Karpas-422 (cell line): ENCODE measurements around the gene CARD11. TPM values are rescaled to one million over a fixed set of nuclear protein-coding genes. Genes with fewer than 3 reads are reported as not detected.
A peak's percentile ranks its signal among the peaks of the same experiment; 100 is the strongest.
"Not testable (repeated sequence)": the region's sequence is repeated elsewhere in the genome, so short reads cannot be mapped to it uniquely, and the experiment has no call there.

Experiments used
- DNase-seq: peaks from one replicate; pipeline ENCODE4 v3.0.0-alpha.2; 2015
- H2AFZ ChIP-seq: fragments of 200-600 bp; sonication (generic); 2 replicates; pipeline ENCODE4 v1.6.1; 2014; ENCODE audit warnings: antibody characterized with exemption, low read length, mixed read lengths
- H3K27ac ChIP-seq: fragments of 200-600 bp; sonication (generic); 2 replicates; pipeline ENCODE4 v1.5.1; 2014; ENCODE audit warnings: mild to moderate bottlenecking, low read length, moderate library complexity
- H3K27me3 ChIP-seq: fragments of 200-600 bp; sonication (generic); 2 replicates; pipeline ENCODE4 v1.6.1; 2014; ENCODE audit warnings: low read length, mixed read lengths
- H3K36me3 ChIP-seq: fragments of 200-600 bp; sonication (generic); 2 replicates; pipeline ENCODE4 v1.6.1; 2014; ENCODE audit warnings: low read length, mixed read lengths; ENCODE audit not compliant: insufficient read depth
- H3K4me1 ChIP-seq: fragments of 200-600 bp; sonication (generic); 2 replicates; pipeline ENCODE4 v1.6.1; 2014; ENCODE audit warnings: mild to moderate bottlenecking, low read length, mixed read lengths
- H3K4me2 ChIP-seq: fragments of 200-600 bp; sonication (generic); 2 replicates; pipeline ENCODE4 v1.6.1; 2014; ENCODE audit warnings: low read length, low read depth, mild to moderate bottlenecking; ENCODE audit not compliant: poor library complexity, severe bottlenecking
- H3K4me3 ChIP-seq: fragments of 200-600 bp; sonication (generic); 2 replicates; pipeline ENCODE4 v1.5.1; 2014; ENCODE audit warnings: mild to moderate bottlenecking, antibody characterized with exemption, low read length, mixed read lengths
- H3K79me2 ChIP-seq: fragments of 200-600 bp; sonication (generic); 2 replicates; pipeline ENCODE4 v1.6.1; 2014; ENCODE audit warnings: mild to moderate bottlenecking, low read length, mixed read lengths
- H3K9ac ChIP-seq: fragments of 200-600 bp; sonication (generic); 2 replicates; pipeline ENCODE4 v1.6.0; 2014; ENCODE audit warnings: low read length
- H3K9me2 ChIP-seq: fragments of 200-600 bp; sonication (generic), shearing (Covaris generic); replicated peaks from 2 replicates; pipeline ENCODE4 v1.6.0; 2014; ENCODE audit warnings: mild to moderate bottlenecking, low read length, moderate library complexity; ENCODE audit not compliant: insufficient read depth
- H3K9me3 ChIP-seq: fragments of 300-700, 200-600 bp; sonication (generic); 2 replicates; pipeline ENCODE4 v1.6.1; 2014; ENCODE audit warnings: low read length, mixed read lengths
- H4K20me1 ChIP-seq: fragments of 200-600 bp; sonication (generic); 2 replicates; pipeline ENCODE4 v1.6.1; 2014; ENCODE audit warnings: mild to moderate bottlenecking, antibody characterized with exemption, low read length, low read depth; ENCODE audit not compliant: insufficient read depth
- total RNA-seq: library from RNA; depleted of rRNA; stranded (reverse); fragments of >200 nt; shearing (Covaris generic); gene quantifications from 2 replicates; pipeline ENCODE4 v1.2.3, GENCODE V29; 2014; ENCODE audit warnings: low replicate concordance

The CARD11 gene
- total RNA-seq, 1 experiment from 2014 or later, result 38.5 TPM

DNA sequence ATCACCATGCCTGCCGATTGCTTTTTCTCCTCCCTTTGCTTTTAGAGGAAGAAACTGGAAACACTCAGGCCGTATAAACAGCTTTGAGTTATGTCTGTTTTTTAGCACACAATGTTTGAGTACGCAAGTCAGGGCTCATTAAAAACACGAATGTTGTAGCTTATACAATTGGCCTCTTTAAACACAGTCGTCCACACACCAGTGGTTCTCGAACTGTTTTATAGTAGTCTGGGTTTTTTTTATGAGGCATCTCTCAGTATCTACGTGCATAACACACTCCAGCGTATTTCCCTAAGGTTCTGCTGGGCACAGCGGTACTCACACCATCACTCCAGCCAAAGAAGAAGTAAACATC is 13.4 kb upstream of the CARD11 start:
- Histone ChIP-seq H3K9ac (no peak overlapping the region), H3K36me3 (no peaks in the 10 kb centered on the region), H3K79me2 (no peaks in the 10 kb centered on the region), H4K20me1 (no peaks in the 10 kb centered on the region), H3K27me3 (no peaks in the 10 kb centered on the region), H3K4me3 (no peak overlapping the region), H3K9me3 (no peaks in the 10 kb centered on the region), H3K27ac (no peak overlapping the region), H3K9me2 (no peaks in the 10 kb centered on the region), H2AFZ (no peak overlapping the region), H3K4me2 (no peak overlapping the region), H3K4me1 (no peaks in the 10 kb centered on the region)
- DNase-seq, result no peak

DNA sequence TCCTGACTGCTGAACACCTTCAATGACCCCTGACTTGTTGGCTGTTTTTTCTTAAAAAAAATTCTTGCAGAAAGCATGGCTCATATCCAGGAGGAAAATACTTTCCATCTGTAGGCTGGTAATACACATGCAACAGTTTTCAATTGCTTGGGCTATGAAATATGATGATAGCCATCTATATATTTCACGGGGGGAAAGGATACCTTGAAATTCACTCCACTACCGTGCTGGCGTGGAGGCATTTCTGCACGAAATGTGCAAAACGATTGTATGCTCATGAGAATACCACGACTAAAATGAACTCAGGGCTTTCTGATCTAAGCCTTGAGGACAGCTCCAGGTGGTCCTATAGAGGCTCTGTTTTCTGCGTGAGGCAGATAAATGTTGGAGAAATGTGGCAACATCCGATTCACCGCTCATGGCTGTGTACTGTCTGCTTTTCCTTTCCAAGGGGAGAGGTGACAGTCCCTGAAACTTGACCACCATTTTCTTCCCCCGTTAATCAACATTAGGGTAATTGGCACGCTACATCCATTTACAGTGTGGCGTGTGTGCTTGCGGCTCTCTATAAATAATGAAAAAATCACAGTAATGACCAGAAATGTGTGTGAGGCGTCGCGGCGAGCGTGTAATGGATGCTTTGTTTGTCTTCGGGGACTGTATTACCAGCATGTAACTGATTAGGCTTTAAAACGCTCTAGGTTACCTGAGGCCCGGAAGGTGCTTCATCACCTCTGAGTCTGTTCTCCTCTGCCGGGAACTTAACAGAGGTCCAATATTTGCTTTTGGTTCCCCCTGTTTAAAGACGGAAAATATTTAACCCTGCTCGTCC is 12.8 kb upstream of the CARD11 start:
- H3K9ac ChIP-seq, result no peak overlapping the region
- no peak overlapping the region for H3K4me3 ChIP-seq
- H3K9me3 ChIP-seq, result no peaks in the 10 kb centered on the region
- H3K36me3 ChIP-seq, result no peaks in the 10 kb centered on the region
- H3K79me2 ChIP-seq, result no peaks in the 10 kb centered on the region
- H2AFZ ChIP-seq, result no peak overlapping the region
- H3K27ac ChIP-seq, result no peak overlapping the region
- no peaks in the 10 kb centered on the region for H3K9me2 ChIP-seq
- H4K20me1 ChIP-seq, result no peaks in the 10 kb centered on the region
- H3K4me2 ChIP-seq, result no peak overlapping the region
- DNase-seq, result no peak
- H3K27me3 ChIP-seq, result no peaks in the 10 kb centered on the region
- H3K4me1 ChIP-seq, result no peaks in the 10 kb centered on the region

DNA sequence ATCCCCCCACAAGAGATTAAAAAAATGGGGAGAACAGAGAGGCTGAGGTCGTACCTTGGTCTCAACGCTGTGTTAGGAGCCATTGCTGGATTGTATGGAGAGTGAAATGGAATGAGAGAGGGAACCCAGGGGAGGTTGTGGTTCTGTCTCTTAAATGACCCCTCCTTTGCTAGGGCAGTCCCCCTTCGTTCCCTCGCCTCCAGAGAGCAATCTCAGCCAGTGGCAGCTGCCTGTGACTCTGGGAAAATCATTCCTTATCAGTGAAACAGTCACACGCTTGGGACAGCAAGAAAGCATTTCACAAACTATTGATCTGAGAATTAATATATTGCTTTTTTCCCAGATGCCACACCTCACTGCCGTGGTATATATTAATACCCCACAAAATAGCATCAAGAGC is 12.0 kb upstream of the CARD11 start:
- Histone ChIP-seq H3K4me3 (no peak overlapping the region), H3K27ac (no peak overlapping the region), H3K4me1 (no peaks in the 10 kb centered on the region), H3K27me3 (no peaks in the 10 kb centered on the region), H3K79me2 (no peaks in the 10 kb centered on the region), H3K36me3 (no peaks in the 10 kb centered on the region), H3K9me2 (no peaks in the 10 kb centered on the region), H4K20me1 (no peaks in the 10 kb centered on the region), H3K4me2 (no peak overlapping the region), H3K9ac (no peak overlapping the region), H3K9me3 (no peaks in the 10 kb centered on the region), H2AFZ (no peak overlapping the region)
- DNase-seq, result no peak

DNA sequence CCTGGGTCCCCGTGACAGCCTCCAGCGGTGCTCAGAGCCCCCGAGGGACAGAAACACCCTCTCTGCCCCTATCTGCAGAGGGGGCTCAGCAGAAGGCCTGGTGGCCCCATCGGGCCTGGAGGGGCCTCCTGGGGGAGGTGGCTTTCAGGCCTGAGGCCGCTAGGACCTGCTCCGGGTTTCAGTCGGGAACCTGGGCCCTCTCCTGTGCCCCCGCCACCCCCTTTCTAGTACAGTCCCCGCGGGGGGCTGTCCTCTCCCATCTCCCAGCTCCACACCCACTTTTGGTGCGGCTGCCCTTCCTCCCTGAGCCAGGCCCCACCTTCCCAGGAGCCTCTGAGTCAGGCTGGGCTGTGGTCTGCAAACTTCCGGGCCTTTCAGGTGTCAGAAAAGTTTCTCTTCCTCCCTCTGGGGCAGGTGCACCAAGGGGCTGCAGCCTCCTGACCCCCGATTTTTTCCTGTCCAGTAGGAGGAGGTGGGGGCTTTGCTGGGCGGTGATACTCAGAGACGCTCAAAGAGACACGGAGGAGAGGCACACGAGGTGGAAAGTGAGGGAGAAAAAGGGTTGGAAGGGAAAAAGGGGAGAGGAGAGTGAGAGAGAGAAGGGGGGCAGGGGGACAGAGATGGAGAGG is 692 bp downstream of the CARD11 start:
- peak overlapping the region; percentile 88 for H3K9ac ChIP-seq
- no peaks in the 10 kb centered on the region for H3K9me2 ChIP-seq
- H2AFZ ChIP-seq, result peak overlapping the region; percentile 31
- H3K4me3 ChIP-seq, result peak overlapping the region; percentile 90
- H4K20me1 ChIP-seq, result no peaks in the 10 kb centered on the region; the same call in 1 of the 2 replicates
- peak overlapping the region; percentile 77 for H3K27ac ChIP-seq
- H3K4me1 ChIP-seq, result peaks cover 25% of the 10 kb centered on the region
- peak; percentile 80 for DNase-seq
- H3K9me3 ChIP-seq, result no peaks in the 10 kb centered on the region
- peak overlapping the region; percentile 94 for H3K4me2 ChIP-seq
- no peaks in the 10 kb centered on the region for H3K27me3 ChIP-seq
- peaks cover 51% of the 10 kb centered on the region for H3K79me2 ChIP-seq
- H3K36me3 ChIP-seq, result no peaks in the 10 kb centered on the region

DNA sequence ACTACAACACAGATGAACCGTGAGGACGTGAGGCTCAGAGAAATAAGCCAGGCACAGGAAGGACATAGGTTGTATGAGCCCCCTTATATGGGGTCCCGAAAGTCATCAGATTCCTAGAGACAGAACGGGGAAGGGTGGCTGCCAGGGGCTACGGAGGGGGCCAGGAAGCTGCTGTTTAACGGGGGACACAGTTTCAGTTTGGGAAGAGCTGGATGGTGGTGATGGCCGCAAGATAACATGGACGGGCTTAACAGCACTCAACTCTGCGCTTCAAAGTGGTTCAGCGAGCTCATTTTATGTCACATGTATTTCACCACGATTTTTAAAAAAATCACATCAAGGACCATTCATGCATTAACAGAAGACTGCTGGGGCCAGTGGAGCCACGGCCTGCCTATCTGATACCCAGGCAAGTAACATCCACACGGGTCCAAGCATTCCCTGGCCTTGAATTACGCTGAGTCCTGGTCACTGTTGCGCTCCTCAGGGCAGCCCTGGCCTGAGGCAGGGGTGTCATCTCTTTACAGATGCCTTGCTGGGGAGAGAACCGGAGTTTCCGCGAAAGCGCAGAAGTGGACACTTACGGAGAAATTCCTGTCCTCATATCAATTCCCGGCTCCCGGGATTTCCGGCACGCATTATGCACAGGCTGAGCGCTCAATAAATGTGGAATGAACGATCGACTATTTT is 1.5 kb downstream of the CARD11 start:
- H3K9me2 ChIP-seq, result no peaks in the 10 kb centered on the region
- no peaks in the 10 kb centered on the region for H3K27me3 ChIP-seq
- H3K9me3 ChIP-seq, result no peaks in the 10 kb centered on the region
- H3K79me2 ChIP-seq, result peaks cover 59% of the 10 kb centered on the region
- H3K4me1 ChIP-seq, result peaks cover 33% of the 10 kb centered on the region
- H3K27ac ChIP-seq, result peak overlapping the region; percentile 77
- no peak overlapping the region for H2AFZ ChIP-seq
- no peaks in the 10 kb centered on the region; the same call in 1 of the 2 replicates for H4K20me1 ChIP-seq
- peak overlapping the region; percentile 90 for H3K4me3 ChIP-seq
- DNase-seq, result no peak
- H3K4me2 ChIP-seq, result peak overlapping the region; percentile 94
- H3K36me3 ChIP-seq, result no peaks in the 10 kb centered on the region
- peak overlapping the region; percentile 88 for H3K9ac ChIP-seq

DNA sequence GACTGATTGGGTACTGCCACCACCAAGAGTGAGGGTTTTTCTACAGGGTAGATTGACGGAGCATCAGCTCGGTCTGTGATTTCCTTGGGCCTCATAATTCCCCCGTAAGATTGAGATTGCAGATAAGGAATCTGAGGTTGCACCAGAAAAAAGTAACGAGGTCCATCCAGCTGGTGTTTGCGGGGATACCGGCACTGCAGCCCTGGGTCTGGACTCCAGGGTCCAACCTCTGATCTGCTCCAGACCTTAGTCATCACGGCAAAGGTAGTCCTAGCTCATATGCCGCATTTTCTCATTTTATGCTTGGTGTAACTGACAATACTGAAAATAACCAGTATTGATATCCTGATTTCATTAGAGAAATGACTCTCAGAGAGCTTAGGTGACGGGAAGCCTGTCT is 3.9 kb downstream of the CARD11 start:
- Histone ChIP-seq H3K79me2 (peaks cover 79% of the 10 kb centered on the region), H3K4me2 (no peak overlapping the region), H3K9me3 (no peaks in the 10 kb centered on the region)

DNA sequence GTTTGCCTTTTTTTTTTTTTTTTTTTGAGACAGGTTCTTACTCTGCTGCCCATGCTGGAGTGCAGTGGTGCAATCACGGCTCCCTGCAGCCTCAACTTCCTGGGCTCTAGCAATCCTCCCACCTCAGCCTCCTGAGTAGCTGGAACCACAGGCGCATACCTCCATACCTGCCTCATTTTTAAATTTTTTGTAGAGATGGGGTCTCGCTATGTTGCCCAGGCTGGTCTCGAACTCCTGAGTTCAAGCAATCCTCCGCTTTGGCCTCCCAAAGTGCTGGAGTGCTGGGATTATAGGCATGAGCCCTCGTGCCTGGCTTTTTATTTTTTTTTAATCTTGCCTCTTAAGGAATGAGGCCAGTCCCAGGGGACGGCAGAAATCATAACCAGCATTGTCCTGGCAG is 5.7 kb downstream of the CARD11 start:
- not testable (repeated sequence) for DNase-seq, H4K20me1 ChIP-seq, H3K9me3 ChIP-seq, H3K36me3 ChIP-seq, H3K27ac ChIP-seq, H3K27me3 ChIP-seq, H3K4me3 ChIP-seq, H3K4me2 ChIP-seq, H3K9me2 ChIP-seq, H3K9ac ChIP-seq, H2AFZ ChIP-seq
- H3K79me2 ChIP-seq, result peaks cover 87% of the 10 kb centered on the region
- H3K4me1 ChIP-seq, result peaks cover 30% of the 10 kb centered on the region

More for the DNA sequence above, 3.9 kb downstream of the CARD11 start:
- Histone ChIP-seq H3K27ac (no peak overlapping the region), H4K20me1 (no peaks in the 10 kb centered on the region; the same call in 1 of the 2 replicates), H3K4me3 (no peak overlapping the region), H3K9ac (no peak overlapping the region), H2AFZ (no peak overlapping the region), H3K36me3 (no peaks in the 10 kb centered on the region), H3K4me1 (peaks cover 35% of the 10 kb centered on the region), H3K27me3 (no peaks in the 10 kb centered on the region), H3K9me2 (no peaks in the 10 kb centered on the region)
- no peak for DNase-seq

DNA sequence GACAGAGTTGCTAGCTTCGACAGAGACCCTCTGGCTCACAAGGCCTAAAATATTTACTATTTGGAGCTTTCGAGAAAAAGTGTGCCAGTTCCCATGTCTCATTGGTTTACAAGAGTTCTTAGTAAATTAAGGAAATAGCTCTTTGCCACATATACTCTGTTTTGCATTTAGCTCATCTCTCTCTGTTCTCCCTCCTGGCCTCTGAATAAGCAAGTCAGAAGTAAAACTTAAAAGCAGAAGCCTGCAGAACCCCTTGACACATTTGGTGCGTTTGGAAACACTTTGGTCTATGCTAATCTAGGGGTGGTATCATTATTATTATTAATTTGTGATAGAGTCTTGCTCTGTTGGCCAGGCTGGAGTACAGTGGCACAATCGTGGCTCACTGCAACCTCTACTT is 6.4 kb downstream of the CARD11 start:
- Histone ChIP-seq H3K4me1 (peaks cover 23% of the 10 kb centered on the region), H3K9me3 (no peaks in the 10 kb centered on the region), H3K36me3 (no peaks in the 10 kb centered on the region), H3K79me2 (peaks cover 84% of the 10 kb centered on the region), H3K4me2 (no peak overlapping the region), H3K4me3 (no peak overlapping the region), H3K27ac (no peak overlapping the region), H4K20me1 (no peaks in the 10 kb centered on the region; the same call in 1 of the 2 replicates), H3K9me2 (no peaks in the 10 kb centered on the region), H2AFZ (no peak overlapping the region), H3K27me3 (no peaks in the 10 kb centered on the region), H3K9ac (no peak overlapping the region)
- peak; percentile 70 for DNase-seq
